WTC11 (cell line): ENCODE results near the gene CYB5B. TPM values are rescaled to one million over a fixed set of nuclear protein-coding genes. Genes with fewer than 3 reads are reported as not detected.

Source experiments
- ATAC-seq: fragments of 200-7000 bp; cut with Tn5 transposase; 2 replicates; pipeline ENCODE4 v1.10.0; 2021; ENCODE audit warnings: mild to moderate bottlenecking, moderate library complexity
- CTCF ChIA-PET: fragments of 300-600 bp; sonication (Branson Sonifier 250); formaldehyde crosslinking; loops from one replicate; lab custom pipeline; 2021; ENCODE audit warnings: antibody characterized with exemption; lab: Charles Lee
- POLR2A ChIA-PET: fragments of 350-600 bp; sonication (Branson Sonifier 250); formaldehyde crosslinking; loops from one replicate; lab custom pipeline; 2021; ENCODE audit warnings: antibody characterized with exemption; lab: Charles Lee
- DNase-seq: peaks from one replicate; pipeline ENCODE4 v3.0.0; 2021; ENCODE audit warnings: low spot score
- H3K27ac Mint-ChIP-seq: 2 replicates; pipeline ENCODE4 v1.8.0; 2021; ENCODE audit warnings: mixed read lengths
- H3K27me3 Mint-ChIP-seq: 2 replicates; pipeline ENCODE4 v1.8.0; 2021; ENCODE audit warnings: low read depth, mild to moderate bottlenecking, moderate library complexity, mixed read lengths
- H3K36me3 Mint-ChIP-seq: 2 replicates; pipeline ENCODE4 v1.8.0; 2021; ENCODE audit warnings: mixed read lengths
- H3K4me1 Mint-ChIP-seq: 2 replicates; pipeline ENCODE4 v1.8.0; 2022; ENCODE audit warnings: mixed read lengths
- H3K4me3 Mint-ChIP-seq: 2 replicates; pipeline ENCODE4 v1.8.0; 2021; ENCODE audit warnings: mild to moderate bottlenecking, moderate library complexity, mixed read lengths
- H3K9me3 Mint-ChIP-seq: 2 replicates; pipeline ENCODE4 v1.8.0; 2021; ENCODE audit warnings: mixed read lengths
- AFF4 ChIP-seq: sonication (generic); formaldehyde crosslinking; IDR thresholded peaks from 2 replicates; pipeline ENCODE4 v1.8.1; 2023; ENCODE audit warnings: mild to moderate bottlenecking, missing genetic modification reagents, borderline replicate concordance
- CBFB ChIP-seq: sonication (generic); formaldehyde crosslinking; IDR thresholded peaks from 2 replicates; pipeline ENCODE4 v1.8.1; 2022; ENCODE audit warnings: mild to moderate bottlenecking, low read depth, missing genetic modification reagents
- CDX4 ChIP-seq: fragments of 250-450 bp; sonication (Bioruptor Pico); IDR thresholded peaks from 2 replicates; pipeline ENCODE4 v1.9.0; 2021; ENCODE audit warnings: moderate library complexity, mild to moderate bottlenecking, inconsistent platforms, borderline replicate concordance
- E2F1 ChIP-seq: sonication (generic); formaldehyde crosslinking; IDR thresholded peaks from 2 replicates; pipeline ENCODE4 v1.8.0; 2022; ENCODE audit warnings: mild to moderate bottlenecking, missing genetic modification reagents
- FOXJ3 ChIP-seq: sonication (generic); formaldehyde crosslinking; IDR thresholded peaks from 2 replicates; pipeline ENCODE4 v1.9.0; 2021; ENCODE audit warnings: missing genetic modification reagents, mild to moderate bottlenecking, borderline replicate concordance
- FOXK1 ChIP-seq: sonication (generic); formaldehyde crosslinking; IDR thresholded peaks from 2 replicates; pipeline ENCODE4 v1.8.0; 2022; ENCODE audit warnings: mild to moderate bottlenecking, moderate library complexity, missing genetic modification reagents
- FOXP4 ChIP-seq: sonication (generic); formaldehyde crosslinking; IDR thresholded peaks from 2 replicates; pipeline ENCODE4 v1.8.0; 2022; ENCODE audit warnings: mild to moderate bottlenecking, missing genetic modification reagents
- GRHL2 ChIP-seq: fragments of 250-450 bp; sonication (Bioruptor Pico); IDR thresholded peaks from 2 replicates; pipeline ENCODE4 v1.8.0; 2022; ENCODE audit warnings: mild to moderate bottlenecking, moderate library complexity; ENCODE audit not compliant: insufficient replicate concordance, severe bottlenecking
- HMGA2 ChIP-seq: fragments of 250-450 bp; sonication (Bioruptor Pico); IDR thresholded peaks from 2 replicates; pipeline ENCODE4 v1.4.0; 2021; ENCODE audit warnings: mild to moderate bottlenecking, moderate library complexity
- IRF2 ChIP-seq: sonication (generic); formaldehyde crosslinking; IDR thresholded peaks from 2 replicates; pipeline ENCODE4 v1.8.0; 2022; ENCODE audit warnings: low read depth, missing genetic modification reagents, borderline replicate concordance
- JAZF1 ChIP-seq: fragments of 250-450 bp; sonication (Bioruptor Pico); IDR thresholded peaks from 2 replicates; pipeline ENCODE4 v1.9.0; 2021; ENCODE audit warnings: moderate library complexity, mild to moderate bottlenecking, inconsistent platforms
- KAT7 ChIP-seq: sonication (generic); formaldehyde crosslinking; IDR thresholded peaks from 2 replicates; pipeline ENCODE4 v1.8.1; 2023; ENCODE audit warnings: missing genetic modification reagents, mild to moderate bottlenecking, borderline replicate concordance
- NFE2L1 ChIP-seq: sonication (generic); formaldehyde crosslinking; IDR thresholded peaks from 2 replicates; pipeline ENCODE4 v1.8.1; 2023; ENCODE audit warnings: missing genetic modification reagents
- NR1H2 ChIP-seq: sonication (generic); formaldehyde crosslinking; IDR thresholded peaks from 2 replicates; pipeline ENCODE4 v1.9.0; 2021; ENCODE audit warnings: mild to moderate bottlenecking, moderate library complexity, missing genetic modification reagents
- NR3C1 ChIP-seq: sonication (generic); formaldehyde crosslinking; conservative IDR thresholded peaks from 2 replicates; pipeline ENCODE4 v1.8.1; 2023; ENCODE audit warnings: low read depth, mild to moderate bottlenecking, missing genetic modification reagents
- OVOL2 ChIP-seq: fragments of 250-450 bp; sonication (Bioruptor Pico); IDR thresholded peaks from 2 replicates; pipeline ENCODE4 v1.9.0; 2021; ENCODE audit warnings: mild to moderate bottlenecking, borderline replicate concordance
- RELA ChIP-seq: sonication (generic); formaldehyde crosslinking; IDR thresholded peaks from 2 replicates; pipeline ENCODE4 v1.8.1; 2022; ENCODE audit warnings: missing genetic modification reagents, mild to moderate bottlenecking, borderline replicate concordance
- SMAD3 ChIP-seq: sonication (generic); formaldehyde crosslinking; IDR thresholded peaks from 2 replicates; pipeline ENCODE4 v1.8.0; 2022; ENCODE audit warnings: missing genetic modification reagents, mild to moderate bottlenecking, borderline replicate concordance
- SOX15 ChIP-seq: fragments of 250-450 bp; sonication (Bioruptor Pico); IDR thresholded peaks from 2 replicates; pipeline ENCODE4 v1.9.0; 2021; ENCODE audit warnings: mild to moderate bottlenecking
- SP1 ChIP-seq: sonication (generic); formaldehyde crosslinking; conservative IDR thresholded peaks from 2 replicates; pipeline ENCODE4 v1.8.1; 2022; ENCODE audit warnings: missing genetic modification reagents
- TEAD4 ChIP-seq: sonication (generic); formaldehyde crosslinking; IDR thresholded peaks from 2 replicates; pipeline ENCODE4 v1.8.0; 2022; ENCODE audit warnings: mild to moderate bottlenecking, missing genetic modification reagents
- TP53 ChIP-seq: sonication (generic); formaldehyde crosslinking; IDR thresholded peaks from 2 replicates; pipeline ENCODE4 v1.8.1; 2023; ENCODE audit warnings: mild to moderate bottlenecking, missing genetic modification reagents
- ZNF219 ChIP-seq: sonication (generic); formaldehyde crosslinking; IDR thresholded peaks from 2 replicates; pipeline ENCODE4 v1.8.0; 2023; ENCODE audit warnings: missing genetic modification reagents, mild to moderate bottlenecking, borderline replicate concordance
- ZNF263 ChIP-seq: sonication (generic); formaldehyde crosslinking; IDR thresholded peaks from 2 replicates; pipeline ENCODE4 v1.8.1; 2022; ENCODE audit warnings: low read depth, mild to moderate bottlenecking, moderate library complexity, missing genetic modification reagents
- ZNF425 ChIP-seq: fragments of 250-450 bp; sonication (Bioruptor Pico); conservative IDR thresholded peaks from 2 replicates; pipeline ENCODE4 v1.9.0; 2021; ENCODE audit warnings: mild to moderate bottlenecking
- total RNA-seq: library from RNA; stranded (reverse); gene quantifications from 3 replicates; pipeline ENCODE4 v1.2.3, GENCODE V29; 2021

Gene CYB5B
- total RNA-seq, 1 experiment from 2014 or later, result 109 TPM

- TF ChIP-seq CBFB (CRISPR knock-in tag), result no peak
- TF ChIP-seq AFF4 (CRISPR knock-in tag), result no peak
- no peak for TF ChIP-seq SMAD3
- TF ChIP-seq ZNF263 (CRISPR knock-in tag), result no peak
- no peak for TF ChIP-seq OVOL2
- no peak for TF ChIP-seq ZNF425 (CRISPR knock-in tag)
- no peak for TF ChIP-seq FOXK1 (CRISPR knock-in tag)
- TF ChIP-seq SP1 (CRISPR knock-in tag), result no peak
Measured at GRCh38 chr16:69496896-69497295, 72.5 kb downstream of the CYB5B start (continued).

GRCh38 chr16:69497876-69498596 lies 73.6 kb downstream of the CYB5B start:
- no peak overlapping the region for H3K4me3 Mint-ChIP-seq
- ChIA-PET CTCF (no interaction called here), POLR2A (interaction anchor here (1.0 kb wide), 1 partner anchor 68 kb away, joined by 3 read pairs; no protein-coding TSS in a partner anchor)
- DNase-seq (no peak), ATAC-seq (0 out of 2 replicates have a peak, but pooled peaks have one; percentile 20)
- H3K27me3 Mint-ChIP-seq, result no peaks in the 10 kb centered on the region
- H3K27ac Mint-ChIP-seq, result no peak overlapping the region
- TF ChIP-seq FOXJ3 (CRISPR knock-in tag), result no peak
- no peak for TF ChIP-seq TEAD4 (CRISPR knock-in tag)
- no peak for TF ChIP-seq FOXP4
- no peak for TF ChIP-seq KAT7
- TF ChIP-seq RELA (CRISPR knock-in tag), result no peak
- no peak for TF ChIP-seq TP53 (CRISPR knock-in tag)
- no peaks in the 10 kb centered on the region for H3K9me3 Mint-ChIP-seq
- no peaks in the 10 kb centered on the region for H3K36me3 Mint-ChIP-seq
- H3K4me1 Mint-ChIP-seq, result peaks cover 19% of the 10 kb centered on the region

GRCh38 chr16:69498926-69499325 lies 74.5 kb downstream of the CYB5B start:
- no peaks in the 10 kb centered on the region for H3K36me3 Mint-ChIP-seq
- POLR2A ChIA-PET, result no interaction called here
- H3K27me3 Mint-ChIP-seq, result no peaks in the 10 kb centered on the region
- CTCF ChIA-PET, result no interaction called here
- H3K27ac Mint-ChIP-seq, result no peak overlapping the region
- H3K4me1 Mint-ChIP-seq, result peaks cover 19% of the 10 kb centered on the region
- ATAC-seq (no peak), DNase-seq (no peak)
- H3K4me3 Mint-ChIP-seq, result no peak overlapping the region
- no peaks in the 10 kb centered on the region for H3K9me3 Mint-ChIP-seq
- no peak for TF ChIP-seq SOX15 (CRISPR knock-in tag)
- TF ChIP-seq ZNF219 (CRISPR knock-in tag), result no peak
- TF ChIP-seq HMGA2, result no peak
- TF ChIP-seq E2F1 (CRISPR knock-in tag), result no peak
- TF ChIP-seq IRF2, result no peak
- TF ChIP-seq GRHL2, result no peak
- no peak for TF ChIP-seq TEAD4 (CRISPR knock-in tag)
- no peak for TF ChIP-seq NR1H2 (CRISPR knock-in tag)
- TF ChIP-seq NR3C1, result no peak
- TF ChIP-seq NFE2L1, result no peak
- no peak for TF ChIP-seq CDX4 (CRISPR knock-in tag)
- TF ChIP-seq JAZF1 (CRISPR knock-in tag), result no peak
